Measurements from ENCODE around the gene GID4.

The GID4 gene

DNA sequence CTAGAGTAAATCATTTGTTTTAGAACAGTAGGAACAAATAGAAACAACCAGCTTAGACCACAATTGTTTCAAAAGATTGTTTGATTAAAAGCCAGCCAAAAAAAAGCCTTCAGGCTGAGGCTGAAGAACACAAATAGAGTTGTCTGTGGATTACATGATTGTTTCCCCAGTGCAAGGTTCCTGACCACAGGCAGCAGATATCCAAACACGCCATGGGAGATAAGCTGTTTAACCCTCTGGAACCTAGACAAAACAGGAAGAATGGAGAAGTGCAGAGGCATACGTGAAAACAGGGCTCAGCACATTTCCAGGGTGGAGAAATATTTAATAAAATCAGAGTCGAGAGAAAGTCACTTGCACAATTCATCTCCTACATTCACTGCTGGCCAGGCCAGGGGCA, 21.2 kb upstream of the GID4 start:
- no peak for DNase-seq (ENCODE audit: low read depth)

DNA sequence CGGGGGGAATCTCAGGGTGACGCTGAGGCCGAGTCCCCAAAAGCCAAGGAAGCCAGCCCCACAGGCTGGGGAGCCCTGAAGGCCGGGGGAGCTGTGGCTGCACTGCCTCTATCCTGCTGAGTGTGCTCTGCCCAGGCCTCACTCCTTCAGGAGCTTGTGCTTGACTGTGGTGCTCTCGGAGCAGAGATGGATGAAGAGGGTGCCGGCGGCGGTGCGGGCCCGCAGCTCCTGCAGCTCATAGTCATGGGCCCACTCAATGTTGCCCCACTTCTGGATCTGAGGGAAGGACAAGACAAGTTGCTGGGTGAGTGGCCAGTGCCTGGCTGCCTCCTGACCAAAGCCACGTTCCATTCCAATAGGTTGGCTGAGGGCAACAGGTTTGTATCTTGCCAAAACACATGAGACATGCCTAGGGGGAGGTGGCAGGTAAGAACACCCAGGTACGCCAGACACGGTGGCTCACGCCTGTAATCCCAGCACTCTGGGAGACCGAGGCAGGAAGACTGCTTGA, 20.7 kb upstream of the GID4 start:
- DNase-seq (ENCODE audit: low read depth), result no peak

DNA sequence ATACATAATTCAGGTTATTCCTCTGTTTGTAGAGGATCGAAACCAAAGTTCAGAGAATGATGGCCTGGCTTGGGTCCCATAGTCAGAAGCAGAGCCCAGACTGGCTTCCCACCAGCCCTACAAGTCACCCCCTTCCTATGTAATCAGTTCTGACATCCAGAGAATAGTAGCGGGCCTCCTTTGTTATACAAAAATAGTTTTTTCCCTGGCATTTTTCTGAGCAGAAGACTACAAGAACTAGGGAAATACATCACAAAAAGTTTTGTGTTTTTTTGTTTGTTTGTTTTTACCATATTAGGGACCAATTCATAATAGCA, 19.4 kb upstream of the GID4 start:
- no peak for DNase-seq (ENCODE audit: low read depth)

DNA sequence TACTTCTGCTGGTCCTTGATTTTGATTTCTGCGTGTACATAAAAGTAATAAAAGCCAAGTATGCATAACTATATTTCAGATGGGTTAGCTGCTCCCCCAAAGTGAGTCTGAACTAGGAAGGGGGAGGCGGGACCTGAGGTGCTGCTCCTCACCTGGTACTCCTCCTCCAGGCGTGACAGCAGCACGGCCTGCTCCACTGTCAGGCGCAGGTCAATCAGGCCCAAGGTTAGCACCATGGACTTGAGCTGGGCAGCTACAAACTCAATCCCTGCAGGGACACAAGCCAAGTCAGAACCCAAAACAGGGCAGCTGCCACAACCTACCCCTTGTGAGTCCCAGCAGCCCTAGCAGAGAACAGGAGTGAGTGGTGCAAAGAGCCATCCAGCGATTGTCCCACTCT, 18.2 kb upstream of the GID4 start:
- DNase-seq (ENCODE audit: low read depth), result no peak

DNA sequence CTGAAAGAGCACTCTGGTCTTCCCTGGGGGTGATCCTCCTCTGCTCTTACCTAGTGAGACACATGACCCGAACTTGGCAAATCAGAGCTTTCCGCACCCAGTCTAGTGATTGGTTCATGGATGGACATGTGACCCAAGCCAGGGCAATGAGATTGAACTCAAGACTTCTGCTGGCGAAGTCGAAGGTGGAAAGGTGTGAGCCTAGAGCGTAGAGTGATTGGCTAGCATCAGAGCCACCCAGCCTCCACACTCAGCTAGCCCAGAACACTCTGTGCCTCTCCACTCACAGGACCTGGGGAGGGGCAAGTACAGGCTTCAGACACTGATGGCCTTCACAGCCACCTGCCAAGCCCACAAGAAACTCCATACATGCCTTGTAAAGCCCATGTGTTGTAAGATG, 17.8 kb upstream of the GID4 start:
- no peak for DNase-seq (ENCODE audit: low read depth)

DNA sequence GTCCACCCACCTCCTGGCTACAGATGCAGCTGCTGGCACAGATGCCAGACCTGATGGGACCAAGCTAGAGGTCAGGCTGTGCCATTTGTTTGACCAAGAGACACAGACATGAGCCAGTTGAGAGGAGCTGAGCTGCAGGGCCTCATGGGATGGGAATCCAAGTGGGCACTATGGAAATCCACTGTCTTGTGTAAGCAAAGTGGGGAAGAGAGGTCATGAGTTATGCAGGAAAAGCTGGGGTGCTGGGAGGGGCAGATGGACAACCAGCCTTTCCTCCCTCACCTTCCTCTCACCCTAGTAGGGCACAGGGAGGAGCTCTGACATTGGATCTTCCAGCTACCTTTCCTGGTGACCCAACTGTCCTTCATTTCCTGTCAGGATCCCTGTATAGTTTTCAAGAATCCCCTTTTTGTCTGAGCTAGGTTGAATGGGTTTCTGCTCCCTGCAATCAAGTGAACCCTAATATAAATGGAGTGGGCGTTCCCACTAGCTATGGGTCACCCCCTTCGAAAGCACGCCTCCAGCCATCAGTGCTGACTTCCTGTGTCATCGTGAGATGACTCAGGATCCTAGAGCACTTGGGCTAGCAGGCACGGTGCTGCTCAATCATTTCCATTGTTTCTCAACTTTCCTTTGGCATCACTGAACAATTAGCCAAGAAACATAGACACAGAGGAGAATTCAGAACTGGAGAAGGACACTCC, 13.8 kb upstream of the GID4 start:
- DNase-seq (ENCODE audit: low read depth), result no peak

DNA sequence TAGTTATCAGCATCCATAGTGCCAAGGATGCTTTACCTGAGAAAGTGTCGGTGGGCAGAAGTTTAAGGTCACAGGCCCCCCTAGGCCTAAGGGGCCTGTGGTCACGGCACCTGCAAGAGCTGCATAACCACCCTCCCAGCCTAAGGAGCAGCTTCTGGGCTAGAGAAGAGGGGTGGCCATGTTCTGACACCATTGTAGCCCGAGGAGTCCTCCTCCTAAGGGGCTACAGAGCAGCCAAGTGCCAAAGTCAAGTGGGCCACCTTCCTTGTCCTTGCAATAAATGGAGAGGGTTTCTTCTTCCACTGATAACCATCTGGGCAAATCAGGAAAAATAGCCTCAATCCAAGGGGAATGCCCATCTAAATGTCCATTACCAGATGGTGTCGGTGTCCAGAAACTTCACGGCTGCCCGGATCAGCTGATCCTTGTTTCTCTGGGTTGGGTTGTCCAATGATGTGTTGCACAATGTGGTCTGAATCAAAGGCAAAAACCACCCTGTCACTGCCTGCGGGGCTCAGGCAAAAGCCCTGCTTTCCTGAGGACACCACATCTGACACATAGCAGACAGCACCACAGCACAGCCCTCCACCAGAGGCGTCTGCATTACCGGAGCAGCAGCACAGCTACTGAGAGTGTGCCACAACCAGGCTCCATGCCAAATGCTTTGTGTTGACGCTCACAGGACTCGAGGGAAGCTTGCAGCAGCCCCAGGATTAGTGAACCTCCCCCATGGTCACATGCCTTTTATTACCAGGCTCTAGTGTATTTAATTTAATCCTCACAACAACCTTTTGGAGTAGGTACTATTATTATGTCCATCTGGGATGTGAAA, 13.0 kb upstream of the GID4 start:
- DNase-seq (ENCODE audit: low read depth), result no peak

DNA sequence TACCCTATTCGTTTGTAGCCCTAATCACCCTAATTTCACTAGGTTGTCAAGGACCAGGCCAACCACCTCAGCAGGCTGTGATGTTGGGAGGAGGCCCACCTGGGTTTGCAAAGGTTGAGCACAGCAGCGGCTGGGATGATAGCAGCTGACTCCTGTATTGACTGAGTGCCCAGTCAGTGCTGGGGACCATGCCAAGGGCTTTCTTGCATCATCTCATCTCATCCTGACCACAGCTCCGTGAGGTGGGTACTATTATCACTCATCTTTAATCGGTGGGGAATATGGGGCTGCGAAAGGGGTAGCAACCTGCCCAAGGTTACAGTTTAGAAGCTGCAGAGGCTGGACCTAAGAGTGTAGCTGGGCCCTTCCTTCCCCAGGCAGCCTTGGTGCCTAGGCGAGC, 11.9 kb upstream of the GID4 start:
- DNase-seq (ENCODE audit: low read depth), result no peak

DNA sequence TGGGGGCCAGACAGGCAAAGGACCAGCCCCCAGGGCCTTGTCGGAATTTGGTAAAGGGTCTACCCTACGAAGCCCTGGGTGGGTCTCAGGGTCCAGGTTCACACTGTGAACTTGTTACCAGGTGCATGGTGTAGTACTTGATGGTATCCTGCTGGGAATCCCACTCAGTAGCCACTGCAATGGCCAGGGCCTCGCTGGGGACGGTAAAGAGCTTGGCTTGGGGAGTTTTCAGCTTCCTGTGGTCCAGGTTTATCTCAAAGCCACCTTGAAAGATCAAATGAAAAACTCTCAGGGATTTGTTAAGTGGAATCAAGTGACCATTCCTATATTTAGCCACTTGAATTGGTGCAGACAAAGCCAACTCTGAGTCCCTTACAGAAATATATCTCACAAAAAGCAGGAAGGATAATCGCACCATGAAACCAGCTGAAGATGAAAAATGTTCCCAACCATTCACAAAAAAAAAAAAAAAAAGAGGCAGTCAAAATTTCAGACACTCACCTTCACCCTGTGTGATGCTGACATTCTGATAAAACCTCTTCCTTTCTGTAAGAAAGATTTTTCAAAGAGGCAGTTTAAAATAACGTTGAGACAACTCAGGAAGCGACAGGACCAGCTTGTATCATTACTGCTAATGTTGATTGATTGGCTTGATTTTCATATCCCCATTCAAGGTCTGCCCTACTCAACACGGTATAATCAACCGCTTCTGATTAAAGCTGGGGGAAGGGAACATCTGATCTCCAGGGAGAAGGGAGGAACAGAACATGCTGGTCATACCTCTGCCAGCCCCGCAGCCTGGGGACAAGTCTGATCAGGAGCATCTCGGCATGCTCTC, 10.9 kb upstream of the GID4 start:
- DNase-seq (ENCODE audit: low read depth), result no peak

DNA sequence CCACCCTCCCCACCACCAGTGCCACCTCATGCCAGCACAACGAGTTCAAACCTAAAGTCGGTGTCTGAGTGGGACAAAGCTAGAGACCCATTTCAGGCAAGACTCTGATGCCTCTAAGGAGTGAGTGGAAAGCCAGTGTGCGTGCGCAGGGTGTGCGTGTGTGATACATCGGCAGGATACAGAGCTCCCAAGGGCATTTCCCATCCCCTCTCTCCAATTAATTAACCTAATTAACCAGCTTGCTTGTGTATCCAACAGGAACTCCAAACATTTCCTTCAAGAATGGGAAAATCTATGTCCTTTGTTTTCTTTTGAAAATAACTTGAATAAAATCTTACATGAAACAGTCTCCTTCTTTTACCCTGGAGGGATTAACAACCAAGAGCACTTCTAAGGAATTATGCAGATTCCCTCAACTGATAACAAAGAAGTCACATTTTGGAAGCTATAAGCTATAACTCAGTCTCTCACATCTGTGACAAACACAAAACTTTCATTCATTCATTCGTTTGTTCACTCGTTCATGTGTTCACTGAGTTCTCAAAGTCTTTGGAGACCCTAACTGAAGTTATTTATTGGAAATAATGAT, 10.2 kb upstream of the GID4 start:
- no peak for DNase-seq (ENCODE audit: low read depth)

DNA sequence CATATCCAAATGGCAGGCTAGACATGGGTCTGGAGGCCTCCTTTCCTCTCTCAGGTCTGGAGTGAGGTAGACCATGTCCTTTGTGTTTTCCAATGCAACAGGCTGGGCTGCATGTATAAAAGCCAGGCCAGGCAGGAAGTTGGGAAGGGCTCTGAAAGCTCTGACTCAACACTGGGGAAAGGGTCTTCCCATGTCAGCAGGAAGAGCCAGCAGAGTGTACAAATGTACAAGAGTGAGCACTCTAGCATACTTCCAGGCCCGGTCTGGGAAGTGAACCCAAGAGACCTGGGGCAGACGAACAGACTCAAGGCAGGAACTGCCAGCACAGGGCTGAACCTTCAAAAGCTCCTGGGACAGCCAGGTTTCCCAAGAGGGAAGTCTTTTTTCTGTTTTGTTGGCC, 7.3 kb upstream of the GID4 start:
- no peak for DNase-seq (ENCODE audit: low read depth)

DNA sequence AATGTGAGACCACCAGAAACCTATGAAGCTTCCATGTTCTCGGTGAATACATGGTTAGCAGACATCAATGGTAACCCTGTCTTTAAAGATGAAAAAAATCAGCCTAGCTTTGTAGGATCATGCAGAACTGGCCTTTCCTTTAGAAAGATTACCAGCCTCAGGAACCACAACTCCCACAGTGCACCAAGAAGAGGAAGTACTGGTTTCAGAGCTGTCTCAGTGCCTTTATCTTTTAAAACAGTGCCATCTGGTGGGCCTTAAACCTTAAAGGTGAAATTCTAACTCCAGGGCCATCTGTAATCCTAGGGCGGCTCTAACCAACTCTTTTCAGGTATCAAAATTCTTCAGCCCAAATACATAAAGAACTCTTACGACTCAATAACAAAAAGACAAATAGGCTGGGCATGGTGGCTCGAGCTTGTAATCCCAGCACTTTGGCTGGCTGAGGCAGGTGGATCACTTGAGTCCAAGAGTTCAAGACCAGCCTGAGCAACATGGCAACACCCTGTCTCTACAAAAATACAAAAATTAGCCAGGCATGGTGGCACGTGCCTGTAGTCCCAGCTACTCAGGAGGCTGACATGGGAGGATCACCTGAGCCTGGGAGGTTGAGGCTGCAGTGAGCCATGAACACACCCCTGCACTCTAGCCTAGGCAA, 5.6 kb upstream of the GID4 start:
- DNase-seq (ENCODE audit: low read depth), result peak; percentile 18

DNA sequence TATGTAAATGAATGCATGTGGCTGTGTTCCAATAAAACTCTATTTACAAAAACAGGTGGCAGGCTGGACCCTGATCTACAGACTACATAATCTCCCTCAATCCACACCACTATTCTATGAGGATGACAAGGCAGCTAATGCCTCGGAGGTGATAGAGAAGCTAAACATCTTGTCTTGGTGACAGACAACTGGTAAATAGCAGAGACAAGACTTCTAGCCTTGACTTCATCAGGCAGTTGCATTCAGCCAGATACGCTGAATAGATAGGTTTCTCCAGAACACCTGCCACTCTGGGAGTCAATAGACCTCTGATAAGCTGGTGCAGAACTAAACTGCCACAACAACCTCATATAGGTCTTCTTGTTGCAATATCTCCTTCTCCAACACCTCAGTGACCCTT, 3.5 kb upstream of the GID4 start:
- DNase-seq (ENCODE audit: low read depth), result no peak

DNA sequence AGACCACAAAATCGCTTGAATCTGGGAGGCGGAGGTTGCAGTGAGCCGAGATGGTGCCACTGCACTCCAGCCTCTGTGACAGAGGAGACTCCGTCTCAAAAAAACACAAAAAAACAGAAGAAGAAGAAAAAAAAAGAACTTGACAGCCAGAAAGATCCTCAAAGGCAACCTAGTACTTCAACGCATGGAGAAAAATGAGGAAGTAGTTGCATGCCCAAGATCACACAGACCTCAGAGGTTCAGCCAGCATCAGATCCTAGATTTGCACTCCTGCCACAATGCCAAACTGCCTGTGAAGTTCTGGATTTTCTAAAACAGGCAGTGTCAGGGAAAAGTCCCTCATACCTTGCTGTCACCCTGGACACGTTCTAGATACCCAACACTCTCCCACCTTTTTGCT, 1.7 kb upstream of the GID4 start:
- no peak for DNase-seq (ENCODE audit: low read depth)

DNA sequence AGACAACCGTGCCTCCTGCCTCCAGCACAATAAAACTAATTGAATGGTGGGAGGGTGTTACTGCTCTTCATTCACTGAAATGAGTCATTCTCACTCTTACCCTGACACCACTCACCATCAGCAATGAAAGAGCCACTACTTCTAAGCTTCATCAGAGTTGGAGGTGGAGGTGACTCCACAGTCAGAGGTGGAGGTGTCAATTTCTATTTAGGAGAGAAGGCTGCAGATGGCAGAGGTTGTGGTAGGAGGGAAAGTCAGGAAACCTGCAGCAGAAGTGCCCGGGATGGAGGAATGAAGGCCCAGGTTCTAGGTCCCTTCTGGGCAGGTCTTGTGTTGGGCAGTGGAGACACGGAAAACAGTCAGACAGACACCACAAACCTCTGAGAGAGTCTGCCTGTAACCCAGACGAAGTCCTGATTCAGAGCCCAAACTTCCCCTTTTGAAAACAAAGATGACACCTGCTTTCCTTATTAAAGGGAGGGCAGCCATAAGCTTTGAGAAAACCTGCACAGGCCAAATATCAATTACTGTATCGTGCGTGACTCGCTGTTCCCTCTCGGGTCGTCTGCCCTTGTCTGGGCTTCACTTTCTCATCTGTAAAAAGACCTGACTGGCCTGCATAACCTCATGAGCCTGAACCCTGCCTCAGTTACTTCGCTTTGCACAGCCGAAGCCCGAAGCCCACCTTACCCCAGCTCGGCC, 908 bp upstream of the GID4 start:
- no peak for DNase-seq (ENCODE audit: low read depth)

DNA sequence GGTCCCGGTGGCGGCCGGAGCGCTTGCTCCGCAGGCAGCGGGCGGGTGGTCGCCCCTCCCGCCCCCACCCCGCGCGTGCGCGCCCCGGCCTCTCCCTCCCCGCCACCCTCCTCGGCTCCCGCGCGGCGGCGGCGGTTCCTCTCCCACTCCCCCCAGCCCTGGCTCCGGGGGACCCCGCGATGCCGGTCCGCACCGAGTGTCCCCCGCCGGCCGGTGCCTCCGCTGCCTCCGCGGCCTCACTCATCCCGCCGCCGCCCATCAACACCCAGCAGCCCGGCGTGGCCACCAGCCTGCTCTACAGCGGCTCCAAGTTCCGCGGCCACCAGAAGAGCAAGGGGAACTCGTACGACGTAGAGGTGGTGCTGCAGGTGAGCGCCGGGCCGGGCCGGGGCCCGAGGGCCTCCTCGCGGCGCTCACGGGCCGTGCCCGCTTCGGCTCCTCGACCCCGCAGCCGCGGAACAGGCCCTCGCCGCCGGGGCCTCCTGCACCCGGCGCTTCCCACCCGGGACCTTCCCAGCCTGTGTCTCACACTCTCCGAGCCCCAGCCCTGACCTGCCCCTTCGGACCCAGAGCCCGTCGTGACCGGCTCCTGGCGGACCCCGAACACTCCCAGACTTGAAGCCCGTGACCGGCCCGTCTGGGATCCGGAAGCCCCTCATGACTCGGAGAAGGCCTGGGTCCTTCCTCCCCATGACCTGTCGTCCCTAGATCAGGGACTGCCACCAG, 490 bp downstream of the GID4 start:
- DNase-seq (ENCODE audit: low read depth), result no peak

DNA sequence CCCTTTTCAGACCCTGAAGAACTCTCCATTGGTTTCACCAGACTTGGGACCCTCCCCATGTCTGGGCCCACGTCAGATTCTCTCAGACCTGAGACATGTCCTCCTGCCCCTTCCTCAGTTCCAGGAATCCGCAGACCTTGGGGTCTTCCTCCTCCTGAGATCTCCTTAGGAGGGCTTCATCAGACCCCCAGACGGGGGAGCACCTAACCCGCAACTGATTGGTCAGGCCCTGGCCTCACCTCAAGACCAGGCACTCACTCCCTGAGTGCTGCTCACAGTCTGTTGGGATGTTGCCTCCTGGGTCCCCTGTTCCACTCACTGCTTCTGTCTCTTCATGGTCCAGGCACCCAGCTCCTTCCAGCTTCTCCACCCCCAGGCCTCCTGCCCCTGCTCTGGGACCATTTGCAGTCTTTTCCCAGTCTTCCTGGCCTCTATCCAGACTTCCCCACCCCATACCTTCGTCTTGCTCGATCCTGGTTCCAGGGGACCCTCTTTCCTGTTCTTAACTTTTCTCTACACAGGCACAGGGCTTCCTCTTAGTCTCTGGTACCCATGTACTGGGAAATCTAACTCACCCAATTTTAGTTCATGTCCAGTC, 1.2 kb downstream of the GID4 start:
- DNase-seq (ENCODE audit: low read depth), result no peak

DNA sequence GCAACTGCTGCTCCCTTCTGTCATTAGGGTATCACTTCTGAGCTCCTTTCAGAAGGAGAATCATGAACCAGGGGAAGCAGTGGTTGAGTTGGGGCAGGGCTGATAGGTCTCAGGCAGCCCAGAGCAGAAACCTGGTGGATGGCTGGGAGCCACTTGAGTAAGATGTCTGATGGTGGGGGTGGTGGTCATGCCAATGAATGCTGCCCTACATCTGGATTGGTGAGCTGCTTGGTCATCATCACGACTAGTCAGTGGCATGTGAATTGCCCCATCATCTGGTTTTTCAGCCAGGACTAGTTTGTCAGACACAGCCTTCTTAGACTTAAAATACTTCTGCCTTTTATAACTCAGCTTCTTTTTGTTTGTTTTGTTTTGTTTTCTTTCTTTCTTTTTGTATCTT, 2.6 kb downstream of the GID4 start:
- DNase-seq (ENCODE audit: low read depth), result no peak

DNA sequence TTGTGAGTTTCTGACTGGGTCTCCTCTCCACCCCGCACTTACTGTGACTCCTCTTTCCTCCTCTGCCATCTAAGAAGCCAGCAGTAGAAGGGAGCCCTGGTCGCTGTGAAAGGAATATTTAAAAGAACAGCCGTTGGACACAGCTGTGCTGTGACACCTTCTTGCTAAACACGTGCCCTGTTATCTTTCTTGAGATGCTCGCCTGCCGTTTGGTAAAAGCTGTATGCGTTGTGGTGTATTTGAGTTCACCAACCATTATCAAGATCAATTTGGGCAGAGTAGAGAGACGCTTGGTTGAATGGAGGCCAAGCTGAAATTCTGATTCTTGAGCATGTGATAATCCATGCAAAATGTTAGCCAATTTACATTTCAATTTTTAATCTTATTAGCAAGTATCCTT, 3.8 kb downstream of the GID4 start:
- no peak for DNase-seq (ENCODE audit: low read depth)

DNA sequence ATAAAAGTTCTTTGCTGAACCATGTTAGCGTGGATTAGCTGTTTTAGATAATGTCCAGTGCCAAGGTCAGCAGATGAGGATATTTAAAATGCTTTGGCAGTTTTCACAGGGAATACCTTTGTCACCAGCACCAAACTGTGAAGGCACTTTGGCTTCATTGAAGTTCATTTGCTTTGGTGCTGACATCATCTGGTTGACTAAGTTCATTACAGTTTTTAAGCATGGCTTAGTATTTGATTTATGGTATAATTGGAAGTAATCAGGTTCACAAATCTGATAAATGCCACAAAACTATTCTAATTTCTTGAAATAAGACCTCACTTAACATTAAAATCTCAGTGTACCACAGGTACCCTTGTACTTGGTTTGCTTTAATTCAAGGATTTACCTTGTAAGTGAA, 4.3 kb downstream of the GID4 start:
- no peak for DNase-seq (ENCODE audit: low read depth)
